Activated T-cell treated with anti-CD3 and anti-CD28 coated beads for 1 hour (primary cell): ENCODE results near the gene RHOB.
"Not testable (repeated sequence)": the region's sequence is repeated elsewhere in the genome, so short reads cannot be mapped to it uniquely, and the experiment has no call there.

Source experiments
- DNase-seq: peaks from one replicate; pipeline ENCODE4 v3.0.0-alpha.2; 2020; ENCODE audit warnings: low read depth

RHOB gene

DNA sequence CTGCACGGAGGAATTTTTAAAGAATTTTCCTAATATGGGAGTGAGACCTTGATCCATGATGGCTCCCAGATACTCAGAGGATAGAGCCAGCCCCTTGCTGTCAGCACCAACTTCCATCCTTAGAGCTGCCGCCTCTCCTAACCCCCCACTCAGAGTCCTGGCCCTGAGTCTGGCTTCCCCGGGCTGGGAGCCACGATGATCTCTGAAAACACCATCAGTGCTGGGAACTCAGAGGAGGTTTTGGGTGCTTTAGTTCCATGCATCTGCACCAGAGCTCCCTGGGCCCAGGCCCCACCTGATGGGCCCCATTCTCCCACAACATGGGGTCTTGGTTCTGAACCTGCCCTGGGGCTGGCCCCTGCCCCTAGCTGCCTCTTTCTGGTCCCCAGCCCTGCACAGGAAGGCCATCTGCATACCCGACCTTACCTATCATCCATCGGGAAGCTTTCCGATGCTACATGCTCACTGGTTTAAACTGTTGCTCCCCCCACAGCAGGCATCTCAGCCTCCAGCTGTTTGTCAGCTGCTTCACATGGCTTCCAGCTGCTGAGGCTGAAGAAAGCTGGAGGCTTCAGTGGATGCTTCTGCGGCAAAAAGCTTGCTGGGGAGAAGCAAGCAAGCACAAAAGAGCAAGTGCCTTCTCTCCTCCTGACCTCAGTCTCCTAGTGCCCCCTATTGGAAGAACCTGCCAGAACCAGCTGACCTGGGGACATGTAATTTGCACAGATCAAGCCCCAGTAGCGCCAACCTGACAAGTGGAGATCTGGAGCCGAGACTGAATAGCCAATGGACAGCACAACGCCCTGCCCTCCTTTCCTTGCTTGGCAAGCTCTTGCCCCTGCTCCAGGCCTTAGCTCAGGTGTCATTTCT is 24.2 kb upstream of the RHOB start:
- no peak for DNase-seq

DNA sequence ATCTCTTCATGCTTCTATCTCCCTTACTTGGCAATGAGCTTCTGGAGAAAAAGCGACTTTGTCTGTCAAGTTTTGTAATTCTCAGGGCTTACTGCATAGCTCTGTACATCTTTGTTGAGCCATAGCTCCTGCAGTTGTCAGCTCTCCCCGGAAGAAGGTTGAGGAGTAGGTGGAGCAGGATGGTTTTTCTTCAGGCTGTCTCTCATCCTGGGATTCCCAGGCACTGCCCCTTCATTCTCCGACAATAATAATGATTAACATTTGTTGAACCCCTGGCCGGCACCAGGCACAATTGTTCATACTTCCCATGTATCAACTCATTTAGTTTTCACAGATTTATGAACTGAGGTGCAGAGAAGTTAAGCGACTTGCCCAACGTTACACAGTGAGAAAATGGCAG is 23.5 kb upstream of the RHOB start:
- no peak for DNase-seq

DNA sequence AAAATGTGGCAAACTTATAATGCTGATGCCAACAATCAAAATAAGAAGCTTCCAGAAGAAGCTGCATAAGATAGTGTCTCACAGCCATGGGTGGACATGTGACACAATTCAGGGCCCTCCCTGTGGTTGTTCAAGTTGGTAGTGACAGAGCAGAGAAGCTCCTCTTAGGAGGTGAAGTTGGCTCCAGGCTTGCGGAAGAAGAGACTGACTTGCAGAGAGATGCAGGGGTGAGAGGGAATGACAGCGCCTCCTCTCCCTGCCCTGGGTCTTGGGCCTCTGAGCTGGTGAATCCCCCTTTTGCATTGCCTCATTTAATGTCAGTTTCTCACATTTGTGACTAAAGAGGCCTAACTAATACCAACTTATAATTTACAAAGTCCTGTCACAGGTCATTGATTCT is 23.0 kb upstream of the RHOB start:
- no peak for DNase-seq

DNA sequence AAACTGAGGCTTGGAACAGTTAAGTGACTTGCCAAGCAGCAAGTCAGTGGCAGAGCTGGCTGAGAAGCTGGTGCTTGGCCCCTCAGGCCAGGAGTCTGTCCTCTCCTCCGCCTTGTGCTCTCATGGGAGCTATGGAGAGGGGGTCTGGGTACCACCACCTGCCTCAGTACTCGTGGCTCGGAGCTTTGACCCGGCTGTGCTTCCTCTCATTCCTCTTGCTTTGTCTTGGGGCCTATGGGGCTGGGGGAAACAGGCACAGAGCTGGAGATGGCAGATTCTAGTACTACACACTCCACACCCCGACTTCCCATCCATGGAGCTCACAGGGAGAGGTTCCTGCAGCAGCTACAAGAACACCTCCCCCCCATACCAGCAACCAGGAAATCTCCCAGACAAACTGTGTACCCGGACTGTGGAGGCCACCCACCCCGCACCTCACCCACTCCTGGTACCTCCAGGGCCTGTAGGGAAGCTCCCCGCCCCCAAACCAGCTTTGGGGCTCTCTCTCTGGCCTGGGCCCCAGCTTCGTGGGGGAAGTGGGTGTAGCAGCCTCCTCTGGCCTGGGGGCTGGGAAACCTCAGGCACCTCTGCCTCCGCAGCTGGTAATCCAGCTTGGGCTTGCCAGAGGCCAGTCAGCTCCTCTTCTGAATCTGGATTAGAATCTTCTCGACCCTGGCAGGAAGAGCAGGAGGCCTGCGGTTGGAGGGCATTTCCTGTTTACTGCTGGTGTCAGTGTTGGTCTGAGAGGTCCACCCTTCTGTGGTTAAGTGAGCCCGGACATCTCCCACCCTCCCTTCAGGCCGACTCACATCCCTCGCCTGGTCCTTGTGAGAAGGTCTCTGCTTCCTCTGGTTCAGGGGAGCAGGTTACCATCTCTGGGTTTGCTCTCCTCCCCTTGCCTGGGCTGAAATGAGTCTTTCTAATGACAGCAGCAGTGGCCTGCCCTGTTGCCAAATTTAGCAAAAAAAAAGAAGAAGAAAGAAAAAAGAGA is 22.3 kb upstream of the RHOB start:
- DNase-seq = no peak

GRCh38 chr2:20425371-20425881 is 21.4 kb upstream of the RHOB start:
- no peak for DNase-seq

DNA sequence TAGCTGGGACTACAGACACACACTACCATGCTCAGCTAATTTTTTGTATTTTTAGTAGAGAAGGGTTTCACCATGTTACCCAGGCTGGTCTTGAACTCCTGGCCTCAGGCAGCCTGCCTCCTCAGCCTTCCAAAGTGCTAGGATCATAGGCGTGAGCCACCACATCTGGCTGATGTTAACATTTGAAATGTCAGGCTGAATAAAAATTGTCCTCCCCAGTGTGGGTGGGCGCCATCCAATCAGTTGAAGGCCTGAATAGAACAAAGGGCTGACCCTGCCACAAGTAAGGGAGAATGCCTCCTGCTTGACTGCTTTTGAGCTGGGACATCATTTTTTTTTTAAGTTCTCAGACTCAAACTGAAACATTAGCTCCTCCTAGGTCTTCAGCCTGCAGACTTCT is 21.0 kb upstream of the RHOB start:
- DNase-seq = no peak

GRCh38 chr2:20427931-20428526 is 18.8 kb upstream of the RHOB start:
- no peak for DNase-seq

DNA sequence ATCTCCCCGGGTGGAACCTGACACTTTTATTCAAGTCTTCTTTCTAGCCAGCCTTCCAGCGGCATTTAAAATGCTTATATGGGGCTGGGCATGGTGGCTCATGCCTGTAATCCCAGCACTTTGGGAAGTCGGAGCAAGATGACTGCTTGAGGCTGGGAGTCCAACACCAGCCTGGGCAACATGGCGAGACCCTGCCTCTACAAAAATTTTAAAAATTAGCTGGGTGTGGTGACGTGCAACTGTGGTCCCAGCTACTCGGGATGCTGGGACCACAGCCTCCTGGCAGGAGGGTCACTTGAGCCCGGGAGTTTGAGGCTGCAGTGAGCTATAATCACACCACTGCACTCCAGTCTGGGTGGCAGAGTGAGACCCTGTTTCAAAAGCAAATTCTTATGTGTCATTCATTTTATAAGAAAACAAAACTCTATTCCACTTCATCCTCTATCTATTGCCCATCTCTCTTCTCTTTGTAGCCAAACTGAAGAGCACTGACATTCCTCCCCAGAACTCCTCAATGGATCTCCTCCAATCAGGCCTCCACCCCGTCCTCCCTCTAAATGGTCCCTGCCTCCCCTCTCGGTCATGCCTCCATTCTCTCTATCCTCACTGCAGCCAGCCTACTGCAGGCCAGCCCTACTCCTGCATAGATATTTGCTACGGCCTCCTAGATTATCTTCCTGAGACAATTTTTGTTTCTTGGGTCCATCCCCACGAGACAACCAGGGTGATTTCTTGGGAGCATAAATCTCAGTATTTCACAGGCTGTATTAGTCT is 18.0 kb upstream of the RHOB start:
- DNase-seq = no peak

- no peak for DNase-seq
Observed at GRCh38 chr2:20429528-20429927, 17.3 kb upstream of the RHOB start.

- no peak for DNase-seq
Observed at GRCh38 chr2:20430035-20430434, 16.8 kb upstream of the RHOB start.

DNA sequence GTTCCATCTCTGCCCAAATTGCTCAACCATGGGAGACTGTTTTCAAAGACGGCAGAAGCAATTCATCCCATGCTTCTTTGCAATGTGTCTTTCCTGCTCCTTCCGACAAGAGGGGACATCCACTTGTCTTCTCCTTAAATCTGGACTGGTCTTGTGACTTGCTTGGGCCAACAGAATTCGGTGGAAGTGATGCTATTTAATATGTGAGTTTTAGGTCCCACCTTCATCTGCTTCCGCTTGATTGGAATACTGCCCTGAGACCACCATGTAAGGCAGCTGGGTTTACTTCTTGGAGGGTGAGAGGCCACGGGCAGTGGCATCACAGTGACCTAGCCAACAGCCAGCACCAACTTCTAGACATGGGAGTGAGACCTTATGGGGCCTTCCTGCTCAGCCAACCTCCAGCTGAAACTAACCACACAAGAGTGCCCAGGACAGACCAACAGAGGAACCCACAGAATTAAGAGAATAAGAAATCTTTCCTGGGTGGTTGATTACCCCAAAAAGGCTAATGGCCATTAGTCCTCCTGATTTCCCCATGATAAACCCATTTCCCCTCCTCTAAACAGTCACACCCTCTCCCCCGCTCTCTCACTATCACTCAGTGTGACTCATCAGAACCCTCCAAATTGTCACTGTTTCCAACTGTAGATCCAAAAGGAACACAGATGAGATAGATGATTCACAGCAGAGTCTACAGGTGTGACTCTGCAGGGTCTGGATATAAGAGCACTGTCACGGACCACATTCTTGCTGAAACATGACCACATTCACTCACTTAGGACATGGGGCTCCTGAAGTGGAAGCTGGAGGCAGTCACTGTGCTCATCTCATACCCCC is 16.2 kb upstream of the RHOB start:
- no peak for DNase-seq

DNA sequence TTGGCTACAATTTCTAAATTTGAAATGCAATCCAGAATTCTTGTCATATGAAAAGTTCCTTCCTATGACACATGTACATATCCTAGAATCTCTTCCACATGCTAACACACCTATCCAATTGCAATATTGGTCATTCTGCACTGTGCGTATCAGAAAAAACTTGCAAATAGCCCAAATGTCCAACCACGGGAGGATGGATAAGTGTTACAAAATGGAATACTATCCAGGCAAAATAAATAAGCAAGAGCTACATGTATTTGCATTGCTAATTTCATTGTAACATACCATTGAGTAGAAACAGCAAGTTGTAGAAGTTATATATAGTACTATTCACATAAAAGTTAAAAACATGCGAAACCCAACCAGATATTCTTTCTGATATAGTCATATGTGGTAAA is 15.6 kb upstream of the RHOB start:
- no peak for DNase-seq

DNA sequence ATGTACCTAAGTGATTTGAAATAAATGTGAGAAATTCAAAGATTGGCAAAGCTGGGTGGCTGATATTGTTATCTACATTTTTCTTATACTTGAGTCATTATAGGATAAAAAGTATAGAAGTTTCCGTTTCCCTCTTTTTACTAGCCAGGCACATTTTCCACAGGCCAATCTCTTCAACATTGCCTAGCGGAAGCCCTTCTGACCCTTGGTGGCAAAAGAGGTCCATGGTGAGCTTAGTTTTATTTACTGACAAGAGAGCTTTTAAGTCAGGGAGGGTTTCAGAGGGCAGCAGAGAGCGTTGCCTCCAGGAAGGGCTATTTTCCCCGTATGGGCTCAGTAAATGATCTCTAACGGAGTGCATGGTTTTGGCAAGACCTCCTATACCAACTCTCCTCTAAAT is 15.1 kb upstream of the RHOB start:
- DNase-seq = no peak

GRCh38 chr2:20432714-20433113 is 14.2 kb upstream of the RHOB start:
- no peak for DNase-seq

- DNase-seq = no peak
Observed at GRCh38 chr2:20433249-20433648, 13.6 kb upstream of the RHOB start.

DNA sequence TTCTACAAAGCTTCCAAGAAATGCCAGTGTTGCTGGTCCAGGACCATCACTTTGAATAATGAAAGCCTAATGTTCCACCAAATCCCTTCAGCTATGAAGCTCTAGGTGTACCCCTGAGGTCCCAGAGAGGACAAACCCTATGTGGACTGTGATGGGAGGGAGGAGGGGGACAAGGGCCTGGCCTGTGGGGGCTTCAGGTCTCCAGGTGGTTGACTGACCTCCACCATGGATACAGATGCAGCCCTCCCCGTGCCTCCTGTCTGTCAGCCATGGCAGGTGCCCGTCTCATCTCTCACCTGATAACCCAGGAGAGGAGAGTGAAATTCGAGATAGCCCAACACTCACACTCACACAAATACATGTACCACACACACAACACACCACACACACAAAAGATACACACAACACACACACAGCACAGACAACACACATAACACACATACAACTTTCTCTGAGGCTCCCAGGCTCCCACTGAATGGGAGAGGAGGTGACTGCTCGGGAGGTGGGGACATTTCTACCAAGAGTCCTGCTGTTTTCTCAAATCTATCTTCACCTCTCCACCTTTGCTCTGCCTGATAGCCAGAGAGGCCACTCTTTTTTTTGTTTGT is 12.8 kb upstream of the RHOB start:
- DNase-seq = no peak

DNA sequence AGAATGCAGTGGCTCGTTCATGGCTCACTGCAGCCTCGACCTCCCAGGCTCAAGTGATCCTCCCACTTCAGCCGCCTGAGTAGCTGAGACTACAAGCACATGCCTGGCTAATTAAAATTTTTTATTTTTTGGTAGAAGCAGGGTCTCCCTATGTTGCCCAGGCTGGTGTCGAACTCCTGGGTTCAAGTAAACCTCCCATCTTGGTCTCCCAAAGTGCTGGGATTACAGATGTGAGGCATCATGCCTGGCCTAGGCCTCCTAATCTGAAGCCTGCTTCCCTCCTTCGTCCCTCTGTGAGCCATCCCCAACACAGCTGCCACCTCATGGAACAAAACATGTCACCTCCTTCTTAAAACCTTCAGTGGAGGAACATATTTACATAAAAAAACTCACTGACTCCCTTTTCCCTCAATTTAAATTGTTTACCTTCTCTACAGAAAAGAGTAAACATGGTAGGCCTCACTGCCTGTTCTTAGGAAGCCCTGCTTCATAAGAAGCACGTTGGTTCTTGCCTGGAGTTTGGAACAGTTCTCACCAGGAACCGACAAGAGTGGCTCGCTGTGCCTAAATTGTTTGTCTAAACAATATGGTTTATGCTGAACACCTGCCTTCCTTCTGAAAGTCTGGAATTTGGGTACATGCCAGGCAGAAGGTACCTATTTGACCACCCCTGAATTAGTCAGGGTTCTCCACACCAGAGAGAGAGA is 12.1 kb upstream of the RHOB start:
- no peak for DNase-seq

DNA sequence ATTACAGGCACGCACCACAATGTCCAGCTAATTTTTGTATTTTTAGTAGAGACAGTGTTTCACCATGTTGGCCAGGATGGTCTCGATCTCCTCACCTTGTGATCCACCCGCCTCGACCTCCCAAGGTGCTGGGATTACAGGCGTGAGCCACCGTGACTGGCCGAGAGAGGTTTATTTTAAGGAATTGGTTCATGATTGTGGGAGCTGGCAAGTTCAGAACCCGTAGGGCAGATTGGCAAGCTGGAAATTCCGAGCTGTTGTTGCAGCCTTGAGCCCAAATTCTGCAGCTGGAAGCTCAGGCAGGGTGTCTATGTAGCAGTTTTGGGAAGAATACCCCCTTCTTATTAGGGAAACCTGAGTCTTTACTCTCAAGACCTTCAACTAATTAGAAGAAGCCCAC is 11.4 kb upstream of the RHOB start:
- not testable (repeated sequence) for DNase-seq

DNA sequence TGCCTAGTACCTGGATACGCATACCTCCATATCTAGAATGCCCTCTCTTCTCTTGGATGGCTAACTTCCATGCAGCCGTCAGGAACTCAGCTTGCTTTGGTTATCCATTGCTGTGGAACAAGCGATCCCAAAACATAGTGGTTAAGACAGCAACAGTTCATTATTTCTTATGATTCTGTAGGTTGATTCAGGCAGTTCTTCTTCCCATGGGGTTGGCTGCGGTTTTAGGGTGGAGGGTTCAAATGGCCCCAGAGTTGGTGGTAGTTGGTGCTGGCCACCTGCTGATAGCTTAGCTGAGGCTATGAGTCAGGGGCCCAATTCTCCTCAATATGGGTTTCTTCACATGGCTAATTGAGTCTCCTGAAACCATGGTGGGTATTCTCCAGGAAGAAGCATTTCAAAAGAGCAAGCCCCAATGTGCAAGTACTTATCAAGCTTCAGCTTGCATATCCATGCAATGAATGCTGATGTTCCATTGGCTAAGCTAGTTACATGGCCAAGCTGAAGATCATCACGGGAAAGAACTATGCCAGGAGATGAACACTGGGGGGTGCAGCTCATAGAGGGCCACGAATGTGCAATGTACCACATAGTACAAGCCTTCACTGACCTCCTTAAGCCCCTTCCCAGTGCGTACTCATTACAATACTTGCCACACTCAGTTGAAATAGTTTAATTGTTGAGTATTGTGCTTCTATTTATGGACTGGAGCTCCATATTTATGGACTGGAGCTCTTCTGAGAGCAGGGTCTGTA is 10.0 kb upstream of the RHOB start:
- DNase-seq = no peak
